ENCODE data around the gene BOLA2. TPM values are rescaled to one million over a fixed set of nuclear protein-coding genes. Genes with fewer than 3 reads are reported as not detected.
"Not testable (repeated sequence)": the region's sequence is repeated elsewhere in the genome, so short reads cannot be mapped to it uniquely, and the experiment has no call there.

The BOLA2 gene
- 31.9 and 35.5 TPM in 2 replicates for polyA plus RNA-seq
- 25.6 and 28.5 TPM in 2 replicates for polyA minus RNA-seq

DNA sequence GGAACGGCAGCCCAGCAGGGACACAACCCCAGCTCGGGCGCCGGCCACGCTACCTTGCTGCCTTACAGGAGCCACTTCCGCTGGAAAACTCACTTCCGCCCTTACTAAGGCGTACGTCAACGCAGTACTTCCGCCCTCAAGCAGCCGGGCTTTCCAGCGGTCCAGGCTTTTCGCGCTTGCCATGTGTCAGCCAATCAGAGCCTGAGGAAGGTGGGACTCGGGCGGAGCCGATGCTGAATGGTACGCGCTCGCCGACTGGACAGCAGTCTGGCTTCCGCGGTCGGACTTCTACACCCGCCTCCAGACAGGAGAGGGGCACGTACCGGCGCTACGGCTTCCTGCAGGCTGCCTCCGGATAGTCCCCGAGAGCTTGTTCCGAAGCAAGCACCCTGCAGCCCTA lies at the start of gene BOLA2, which contains the start of gene SLX1B:
Gene BOLA2, minus strand, starts transcription at position 83 of the 400 bp plus-strand sequence. CDS start 98 bp downstream, outside the sequence.
Gene SLX1B, plus strand, starts transcription at position 265 of the 400 bp plus-strand sequence.
- H4K20me1 ChIP-seq (ENCODE audit: insufficient read depth); H3K9me2 ChIP-seq (ENCODE audit: insufficient read depth, low read length); H3K4me2 ChIP-seq (ENCODE audit: low read length); H3K9ac ChIP-seq (ENCODE audit: low read length); H3K9me3 ChIP-seq (ENCODE audit: low read length); H3K4me3 ChIP-seq (ENCODE audit: low read length); H3F3A ChIP-seq (ENCODE audit: insufficient read depth, low read length, poor library complexity, severe bottlenecking); H3K79me2 ChIP-seq (replicated peaks; ENCODE audit: insufficient read depth, low read length); H3K27me3 ChIP-seq (ENCODE audit: insufficient read depth, low read depth, low read length); H2AFZ ChIP-seq (ENCODE audit: low read depth, low read length); H3K36me3 ChIP-seq (ENCODE audit: insufficient read depth, low read length); H3K27ac ChIP-seq (ENCODE audit: low read length): not testable (repeated sequence)

DNA sequence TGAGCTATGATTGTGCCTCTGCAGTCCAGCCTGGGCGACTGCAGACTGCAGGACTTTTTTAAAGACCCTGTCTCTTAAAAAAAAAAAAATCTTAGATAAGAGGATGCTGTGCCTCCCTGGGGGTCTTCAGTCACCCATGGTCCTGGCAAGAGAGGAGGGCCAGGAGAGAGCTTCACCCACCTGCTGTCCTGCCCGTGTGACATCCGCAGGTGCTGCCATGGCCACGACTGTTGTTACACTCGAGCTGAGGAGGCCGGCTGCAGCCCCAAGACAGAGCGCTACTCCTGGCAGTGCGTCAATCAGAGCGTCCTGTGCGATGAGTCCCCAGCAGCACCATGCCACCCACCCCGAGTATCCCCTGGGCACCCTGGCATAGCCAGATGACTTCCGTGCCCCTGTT lies 28.1 kb upstream of the BOLA2 start:
- H3K9me2 ChIP-seq (ENCODE audit: insufficient read depth, low read length); H3K79me2 ChIP-seq (replicated peaks; ENCODE audit: insufficient read depth, low read length); H3K27ac ChIP-seq (ENCODE audit: low read length); H3K4me3 ChIP-seq (ENCODE audit: low read length); H3K27me3 ChIP-seq (ENCODE audit: insufficient read depth, low read depth, low read length); H3K9me3 ChIP-seq (ENCODE audit: low read length); H3K4me2 ChIP-seq (ENCODE audit: low read length); H3K36me3 ChIP-seq (ENCODE audit: insufficient read depth, low read length); H4K20me1 ChIP-seq (ENCODE audit: insufficient read depth); H3F3A ChIP-seq (ENCODE audit: insufficient read depth, low read length, poor library complexity, severe bottlenecking); H3K9ac ChIP-seq (ENCODE audit: low read length); H2AFZ ChIP-seq (ENCODE audit: low read depth, low read length): not testable (repeated sequence)

DNA sequence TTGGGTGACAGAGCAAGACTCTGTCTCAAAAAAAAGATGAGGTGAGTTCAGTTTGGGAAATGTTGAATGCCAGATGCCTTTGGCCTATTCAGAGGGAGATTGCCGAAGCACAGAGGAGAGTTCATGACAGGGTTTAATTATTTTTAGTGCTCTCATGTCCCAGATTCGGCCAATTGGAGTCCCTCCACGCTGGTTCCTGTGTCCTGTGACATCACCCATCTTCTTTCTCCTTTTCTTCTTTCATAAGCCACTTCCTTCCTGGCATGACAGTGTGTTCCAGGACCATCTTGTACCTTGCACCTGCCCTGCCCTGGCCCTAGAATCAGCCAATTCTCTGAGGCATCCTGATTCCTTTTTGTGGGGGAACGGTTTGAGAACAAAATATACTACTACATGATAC lies 17.9 kb upstream of the BOLA2 start:
- H3K4me3 ChIP-seq (ENCODE audit: low read length); H3K27me3 ChIP-seq (ENCODE audit: insufficient read depth, low read depth, low read length); H3K36me3 ChIP-seq (ENCODE audit: insufficient read depth, low read length); H3K4me2 ChIP-seq (ENCODE audit: low read length); H3K9me2 ChIP-seq (ENCODE audit: insufficient read depth, low read length); H3K27ac ChIP-seq (ENCODE audit: low read length); H3F3A ChIP-seq (ENCODE audit: insufficient read depth, low read length, poor library complexity, severe bottlenecking); H3K79me2 ChIP-seq (replicated peaks; ENCODE audit: insufficient read depth, low read length); H3K9ac ChIP-seq (ENCODE audit: low read length); H3K9me3 ChIP-seq (ENCODE audit: low read length); H4K20me1 ChIP-seq (ENCODE audit: insufficient read depth); H2AFZ ChIP-seq (ENCODE audit: low read depth, low read length): not testable (repeated sequence)

DNA sequence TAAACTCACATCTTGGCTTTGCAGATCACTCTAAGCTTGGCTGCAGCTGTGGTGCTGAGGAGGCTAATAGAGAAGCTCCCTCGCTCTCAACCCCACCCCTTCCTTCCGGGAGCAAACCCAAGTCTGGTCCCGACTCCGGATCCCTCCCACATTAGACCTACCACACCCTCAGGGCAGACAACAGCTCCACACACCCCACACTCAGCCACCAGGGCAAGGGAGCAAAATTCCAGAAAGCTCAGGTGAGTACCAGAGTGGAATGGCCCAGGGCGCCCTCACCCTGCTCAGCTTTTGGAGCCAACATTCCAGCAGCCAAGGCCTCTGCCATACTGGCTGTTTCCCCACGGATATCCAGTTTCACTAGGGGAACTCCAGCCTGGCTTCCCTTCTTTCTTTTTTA lies 15.5 kb upstream of the BOLA2 start:
- H3K36me3 ChIP-seq (ENCODE audit: insufficient read depth, low read length); H3K27me3 ChIP-seq (ENCODE audit: insufficient read depth, low read depth, low read length); H3K9me3 ChIP-seq (ENCODE audit: low read length); H3K27ac ChIP-seq (ENCODE audit: low read length); H2AFZ ChIP-seq (ENCODE audit: low read depth, low read length); H3K9ac ChIP-seq (ENCODE audit: low read length); H3K4me2 ChIP-seq (ENCODE audit: low read length); H4K20me1 ChIP-seq (ENCODE audit: insufficient read depth); H3K79me2 ChIP-seq (replicated peaks; ENCODE audit: insufficient read depth, low read length); H3K9me2 ChIP-seq (ENCODE audit: insufficient read depth, low read length); H3F3A ChIP-seq (ENCODE audit: insufficient read depth, low read length, poor library complexity, severe bottlenecking); H3K4me3 ChIP-seq (ENCODE audit: low read length): not testable (repeated sequence)

DNA sequence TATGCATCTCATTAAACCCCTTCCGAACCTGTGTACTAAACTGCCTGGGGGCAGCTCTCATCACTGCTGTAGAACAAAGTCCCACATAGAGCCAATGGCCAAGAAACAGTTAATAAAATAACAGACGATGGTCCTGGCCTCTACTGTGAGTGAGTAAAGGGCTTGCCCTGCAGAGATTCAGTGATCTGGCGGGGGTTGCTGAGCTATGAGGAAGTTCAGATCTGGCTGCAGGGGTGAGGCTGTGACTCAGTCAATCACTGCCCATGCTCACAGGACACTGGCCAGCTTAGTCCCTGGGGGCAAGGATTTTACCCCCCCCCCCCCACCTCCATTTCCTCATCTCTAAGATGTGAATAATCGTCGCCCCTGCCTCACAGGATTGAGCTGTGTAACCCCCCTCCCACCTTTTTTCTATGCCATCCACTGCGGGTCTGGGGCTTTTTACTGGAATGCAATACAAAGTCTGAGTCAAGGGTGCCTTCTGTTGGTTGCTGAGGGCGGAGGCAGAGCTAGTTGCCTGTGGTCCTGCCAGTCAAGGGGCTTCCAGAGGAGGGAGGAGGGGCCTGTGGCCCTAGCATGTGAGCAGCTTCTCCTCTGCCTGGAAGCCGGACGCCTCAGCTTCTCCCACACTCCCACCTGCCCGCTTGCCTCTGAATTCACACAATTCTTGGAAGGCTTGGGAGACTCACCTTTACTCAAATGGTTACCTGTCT lies 13.7 kb upstream of the BOLA2 start:
- H3K9me2 ChIP-seq (ENCODE audit: insufficient read depth, low read length); H3K9ac ChIP-seq (ENCODE audit: low read length); H2AFZ ChIP-seq (ENCODE audit: low read depth, low read length); H4K20me1 ChIP-seq (ENCODE audit: insufficient read depth); H3K9me3 ChIP-seq (ENCODE audit: low read length); H3K4me2 ChIP-seq (ENCODE audit: low read length); H3K79me2 ChIP-seq (replicated peaks; ENCODE audit: insufficient read depth, low read length); H3K36me3 ChIP-seq (ENCODE audit: insufficient read depth, low read length); H3F3A ChIP-seq (ENCODE audit: insufficient read depth, low read length, poor library complexity, severe bottlenecking); H3K27me3 ChIP-seq (ENCODE audit: insufficient read depth, low read depth, low read length); H3K27ac ChIP-seq (ENCODE audit: low read length); H3K4me3 ChIP-seq (ENCODE audit: low read length): not testable (repeated sequence)

DNA sequence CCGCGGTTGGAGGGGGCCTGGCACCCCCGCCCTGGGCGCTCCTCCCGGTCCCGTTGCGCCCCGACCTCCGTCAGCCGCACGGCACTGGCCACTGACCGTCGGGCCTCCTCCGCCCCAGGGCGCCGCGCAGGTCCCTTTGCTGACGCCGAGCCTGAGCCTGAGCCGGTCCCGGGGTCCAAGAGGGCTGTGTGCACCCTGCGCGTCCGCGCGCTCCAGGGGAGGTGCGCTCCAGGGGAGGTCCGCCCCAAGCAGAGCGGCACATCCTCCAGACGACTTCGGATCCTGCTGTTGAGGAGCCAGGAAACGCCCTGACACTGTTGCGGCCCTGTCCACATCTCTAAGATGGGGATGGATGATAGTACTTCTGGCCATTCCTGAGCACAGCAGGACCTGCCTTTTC lies 12.8 kb upstream of the BOLA2 start:
- H3K27me3 ChIP-seq (ENCODE audit: insufficient read depth, low read depth, low read length); H3K9ac ChIP-seq (ENCODE audit: low read length); H3K9me3 ChIP-seq (ENCODE audit: low read length); H3K4me3 ChIP-seq (ENCODE audit: low read length); H3K9me2 ChIP-seq (ENCODE audit: insufficient read depth, low read length); H2AFZ ChIP-seq (ENCODE audit: low read depth, low read length); H3K4me2 ChIP-seq (ENCODE audit: low read length); H4K20me1 ChIP-seq (ENCODE audit: insufficient read depth); H3F3A ChIP-seq (ENCODE audit: insufficient read depth, low read length, poor library complexity, severe bottlenecking); H3K79me2 ChIP-seq (replicated peaks; ENCODE audit: insufficient read depth, low read length); H3K27ac ChIP-seq (ENCODE audit: low read length); H3K36me3 ChIP-seq (ENCODE audit: insufficient read depth, low read length): not testable (repeated sequence)

DNA sequence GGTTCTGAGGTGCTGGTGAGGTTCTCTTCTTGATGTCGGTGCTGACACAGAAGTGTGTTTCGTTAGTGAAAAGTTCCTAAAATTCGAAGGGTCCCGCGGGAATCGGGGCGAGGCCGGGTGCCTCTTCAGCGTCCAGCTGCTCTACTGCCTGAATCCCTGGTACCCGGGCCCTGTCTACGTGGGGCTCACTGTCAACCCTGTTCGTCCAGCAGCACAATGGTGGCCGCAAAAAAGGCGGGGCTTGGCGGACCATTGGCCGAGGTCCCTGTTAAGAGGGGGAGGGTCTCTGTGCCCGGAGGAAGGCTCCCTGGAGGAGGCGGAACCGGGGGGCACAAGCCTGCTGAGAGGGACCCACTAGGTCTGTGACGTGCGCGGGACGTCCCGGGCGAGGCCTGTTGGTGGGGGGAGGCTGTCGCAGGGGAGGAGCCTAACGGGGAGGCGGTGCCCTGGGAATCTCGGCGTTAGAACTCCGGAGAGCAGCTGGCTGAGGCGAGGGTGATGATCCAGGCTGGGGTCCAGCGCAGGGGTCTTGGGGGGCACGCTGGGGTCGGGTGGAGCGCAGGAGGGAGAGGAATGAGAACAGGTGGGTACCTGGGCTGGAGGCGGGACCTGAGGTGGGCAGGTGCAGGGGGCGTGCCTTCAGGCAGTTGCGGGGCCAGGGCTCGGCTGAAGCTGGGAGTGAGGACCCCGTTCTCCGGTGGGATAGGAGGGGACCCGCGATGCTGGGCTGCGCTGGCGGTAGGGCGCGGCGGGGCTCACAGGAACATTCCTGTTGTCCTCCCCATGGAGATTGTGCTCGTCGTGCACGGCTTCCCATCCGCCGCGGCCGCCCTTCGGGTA lies 12.1 kb upstream of the BOLA2 start:
- not testable (repeated sequence) for H3K79me2 ChIP-seq (replicated peaks; ENCODE audit: insufficient read depth, low read length); H3K9me3 ChIP-seq (ENCODE audit: low read length); H3K27me3 ChIP-seq (ENCODE audit: insufficient read depth, low read depth, low read length); H2AFZ ChIP-seq (ENCODE audit: low read depth, low read length); H3K27ac ChIP-seq (ENCODE audit: low read length); H3K4me3 ChIP-seq (ENCODE audit: low read length); H3K9ac ChIP-seq (ENCODE audit: low read length); H4K20me1 ChIP-seq (ENCODE audit: insufficient read depth); H3K36me3 ChIP-seq (ENCODE audit: insufficient read depth, low read length); H3K4me2 ChIP-seq (ENCODE audit: low read length); H3F3A ChIP-seq (ENCODE audit: insufficient read depth, low read length, poor library complexity, severe bottlenecking); H3K9me2 ChIP-seq (ENCODE audit: insufficient read depth, low read length)

DNA sequence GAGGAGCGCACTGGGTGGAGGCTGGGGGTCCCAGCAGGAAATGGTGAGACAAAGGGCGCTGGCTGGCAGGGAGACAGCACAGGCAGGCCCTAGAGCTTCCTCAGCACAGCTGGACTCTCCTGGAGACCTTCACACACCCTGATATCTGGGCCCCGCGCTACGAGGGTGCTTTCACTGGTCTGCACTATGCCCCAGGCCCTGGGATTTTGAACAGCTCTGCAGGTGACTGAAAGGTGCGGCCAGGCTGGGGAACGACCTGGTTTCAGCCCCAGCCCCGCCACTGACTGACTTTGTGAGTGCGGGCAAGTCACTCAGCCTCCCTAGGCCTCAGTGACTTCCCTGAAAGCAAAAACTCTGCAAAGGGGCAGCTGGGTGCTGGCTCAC lies 6.5 kb upstream of the BOLA2 start:
- not testable (repeated sequence) for H3K9ac ChIP-seq (ENCODE audit: low read length); H3K4me2 ChIP-seq (ENCODE audit: low read length); H3K27me3 ChIP-seq (ENCODE audit: insufficient read depth, low read depth, low read length); H3K79me2 ChIP-seq (replicated peaks; ENCODE audit: insufficient read depth, low read length); H3K9me3 ChIP-seq (ENCODE audit: low read length); H4K20me1 ChIP-seq (ENCODE audit: insufficient read depth); H3K27ac ChIP-seq (ENCODE audit: low read length); H3K36me3 ChIP-seq (ENCODE audit: insufficient read depth, low read length); H2AFZ ChIP-seq (ENCODE audit: low read depth, low read length); H3F3A ChIP-seq (ENCODE audit: insufficient read depth, low read length, poor library complexity, severe bottlenecking); H3K9me2 ChIP-seq (ENCODE audit: insufficient read depth, low read length); H3K4me3 ChIP-seq (ENCODE audit: low read length)
